PC-9 (cell line): ENCODE results near the gene IMP4.

Experiments used
- CTCF ChIP-seq: fragments of 200-600 bp; sonication (generic); conservative IDR thresholded peaks from 2 replicates; pipeline ENCODE4 v1.6.1; 2017; ENCODE audit warnings: mixed run types, antibody characterized with exemption, mild to moderate bottlenecking, moderate library complexity
- EZH2 ChIP-seq: fragments of 200-600 bp; sonication (generic); IDR thresholded peaks from 2 replicates; pipeline ENCODE4 v1.8.0; 2017; ENCODE audit warnings: antibody characterized with exemption, low read depth

GRCh38 chr2:130374587-130375290, 32.0 kb downstream of the IMP4 start:
- no peak for TF ChIP-seq CTCF
- no peak for TF ChIP-seq EZH2
